ENCODE data around the gene LRRC8C.

Gene LRRC8C

GRCh38 chr1:89725631-89726030 lies 92.7 kb downstream of the LRRC8C start:
- TF ChIP-seq CTCF (IDR thresholded peaks at IDR 0.05), result no peak

GRCh38 chr1:89727517-89728312 lies 94.8 kb downstream of the LRRC8C start:
- no peak for TF ChIP-seq CTCF (IDR thresholded peaks at IDR 0.05)

- no peak for TF ChIP-seq CTCF (IDR thresholded peaks at IDR 0.05)
These were observed 95.5 kb downstream of the LRRC8C start for GRCh38 chr1:89728381-89728780.

GRCh38 chr1:89732206-89732605 lies 99.3 kb downstream of the LRRC8C start:
- no peak for TF ChIP-seq CTCF (IDR thresholded peaks at IDR 0.05)

- no peak for TF ChIP-seq CTCF (IDR thresholded peaks at IDR 0.05)
These were observed 99.8 kb downstream of the LRRC8C start for GRCh38 chr1:89732643-89733222.

GRCh38 chr1:89733748-89734147 lies 100.8 kb downstream of the LRRC8C start:
- TF ChIP-seq CTCF (IDR thresholded peaks at IDR 0.05), result no peak

- no peak for TF ChIP-seq CTCF (IDR thresholded peaks at IDR 0.05)
These were observed 101.5 kb downstream of the LRRC8C start for GRCh38 chr1:89734442-89734841.

Measured in LNCAP (cell line).